NCI-H1436 treated with DMSO at 0.1 percent for 48 hours (cell line): ENCODE results near the gene NELFB.

Experiments
- DNase-seq: peaks from one replicate; lab custom pipeline; 2025; lab: John Stamatoyannopoulos, UW

Gene NELFB

DNA sequence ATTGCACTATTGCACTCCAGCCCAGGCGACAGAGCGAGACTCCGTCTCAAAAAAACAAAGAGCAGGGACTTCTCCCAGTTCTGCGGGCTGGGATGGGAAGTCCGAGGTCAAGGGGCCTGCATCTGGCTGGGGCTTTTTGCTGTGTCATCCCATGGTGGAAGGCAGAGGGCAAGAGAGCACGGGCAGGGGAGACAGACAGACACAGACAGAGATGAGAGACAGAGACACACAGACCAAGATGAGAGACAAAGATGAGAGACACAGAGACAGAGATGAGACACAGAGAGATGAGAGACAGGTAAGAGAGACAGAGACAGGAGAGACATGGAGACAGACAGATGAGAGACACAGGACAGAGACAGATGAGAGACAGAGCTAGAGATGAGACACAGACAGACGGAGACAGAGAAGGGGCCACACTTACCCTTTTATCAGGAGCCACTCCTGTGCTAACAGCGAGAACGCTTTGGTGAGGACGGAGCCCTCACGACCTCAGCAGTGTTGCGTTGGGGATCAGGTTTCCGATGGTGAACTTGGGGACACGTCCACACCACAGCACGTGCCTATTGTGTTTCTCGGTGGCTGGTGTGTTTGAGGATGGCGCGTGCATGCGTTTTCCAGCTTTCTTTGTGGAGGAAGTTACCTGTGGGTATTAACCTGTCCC is 13.5 kb downstream of the NELFB start:
- no peak for DNase-seq

DNA sequence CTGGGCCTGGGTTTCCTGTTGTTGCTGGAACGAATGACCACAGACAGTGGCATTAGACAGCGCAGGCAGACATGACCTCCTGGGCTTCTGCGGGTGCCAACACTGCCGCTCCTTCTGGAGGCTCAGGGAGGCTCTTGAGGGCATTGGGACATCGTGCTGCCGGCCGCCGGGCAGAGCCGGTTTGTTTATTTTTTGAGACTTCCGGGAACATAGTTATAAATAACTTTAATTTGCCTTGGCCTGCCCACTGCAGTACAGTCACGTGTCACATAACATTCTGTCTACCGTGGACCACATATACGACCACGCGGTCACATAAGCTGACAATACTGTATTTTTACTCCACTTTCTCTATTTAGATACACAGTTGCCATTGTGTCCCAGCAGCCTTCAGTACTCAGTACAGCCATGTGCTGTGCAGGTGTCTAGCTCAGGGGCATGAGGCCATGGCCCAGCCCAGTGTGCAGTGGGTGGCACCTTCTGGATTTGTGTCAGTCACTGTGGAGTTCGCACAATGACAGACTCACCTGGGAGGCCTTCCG is 14.2 kb downstream of the NELFB start:
- no peak for DNase-seq

DNA sequence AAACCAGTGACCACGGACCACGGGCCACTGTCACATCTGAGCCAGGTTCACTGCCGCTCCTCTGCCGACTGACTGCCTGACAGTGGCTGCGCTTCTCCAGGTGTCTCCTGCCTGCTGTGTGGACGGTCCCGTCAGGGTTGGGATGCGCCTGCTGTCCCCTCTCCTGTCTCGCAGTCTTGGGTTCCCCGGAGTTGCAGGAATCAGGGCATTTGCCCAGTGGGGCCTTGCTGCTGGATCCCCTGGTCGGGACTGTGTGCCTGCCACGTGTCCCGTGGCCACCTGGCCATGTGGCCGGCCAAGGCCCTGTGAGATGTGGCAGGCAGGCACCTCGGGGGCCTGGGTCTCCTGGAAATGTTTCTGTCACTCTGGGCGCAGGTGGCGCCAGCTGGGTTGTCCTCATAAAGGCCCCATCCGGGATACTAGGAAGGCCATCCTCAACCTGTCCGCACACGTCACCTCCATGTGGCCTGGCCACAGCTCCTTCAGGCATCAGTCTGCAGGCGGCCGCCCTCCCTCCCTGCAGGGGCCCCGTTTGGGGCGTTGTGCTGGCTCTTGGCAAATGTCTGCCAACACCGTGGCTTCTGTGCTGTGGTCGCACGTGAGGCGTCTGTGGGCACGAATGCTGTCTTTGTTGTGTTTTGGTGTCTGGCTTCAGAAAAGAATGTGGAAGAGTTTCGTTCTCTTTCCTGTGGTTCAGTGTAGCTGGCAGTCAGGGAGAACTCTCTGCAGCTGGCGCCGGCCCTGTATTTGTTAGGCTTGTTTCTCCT is 16.0 kb downstream of the NELFB start:
- no peak for DNase-seq

DNA sequence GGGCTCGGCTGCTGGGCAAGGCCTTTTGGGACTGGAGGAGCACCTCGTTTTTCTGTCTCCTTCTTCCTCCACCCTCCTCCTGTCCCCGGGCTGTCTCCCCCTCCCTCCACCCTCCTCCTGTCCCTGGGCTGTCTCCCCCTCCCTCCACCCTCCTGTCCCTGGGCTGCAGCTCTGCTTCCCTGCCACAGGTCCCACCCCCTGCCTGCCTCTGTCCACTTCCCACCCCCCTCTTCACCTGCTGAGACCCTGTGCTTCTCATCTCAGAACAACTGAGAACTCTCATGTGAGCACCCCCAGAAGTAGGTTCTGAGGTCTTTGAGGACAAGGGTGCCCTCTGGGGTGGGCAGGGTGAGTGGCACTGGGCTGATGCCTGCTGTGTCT is 16.6 kb downstream of the NELFB start:
- no peak for DNase-seq

DNA sequence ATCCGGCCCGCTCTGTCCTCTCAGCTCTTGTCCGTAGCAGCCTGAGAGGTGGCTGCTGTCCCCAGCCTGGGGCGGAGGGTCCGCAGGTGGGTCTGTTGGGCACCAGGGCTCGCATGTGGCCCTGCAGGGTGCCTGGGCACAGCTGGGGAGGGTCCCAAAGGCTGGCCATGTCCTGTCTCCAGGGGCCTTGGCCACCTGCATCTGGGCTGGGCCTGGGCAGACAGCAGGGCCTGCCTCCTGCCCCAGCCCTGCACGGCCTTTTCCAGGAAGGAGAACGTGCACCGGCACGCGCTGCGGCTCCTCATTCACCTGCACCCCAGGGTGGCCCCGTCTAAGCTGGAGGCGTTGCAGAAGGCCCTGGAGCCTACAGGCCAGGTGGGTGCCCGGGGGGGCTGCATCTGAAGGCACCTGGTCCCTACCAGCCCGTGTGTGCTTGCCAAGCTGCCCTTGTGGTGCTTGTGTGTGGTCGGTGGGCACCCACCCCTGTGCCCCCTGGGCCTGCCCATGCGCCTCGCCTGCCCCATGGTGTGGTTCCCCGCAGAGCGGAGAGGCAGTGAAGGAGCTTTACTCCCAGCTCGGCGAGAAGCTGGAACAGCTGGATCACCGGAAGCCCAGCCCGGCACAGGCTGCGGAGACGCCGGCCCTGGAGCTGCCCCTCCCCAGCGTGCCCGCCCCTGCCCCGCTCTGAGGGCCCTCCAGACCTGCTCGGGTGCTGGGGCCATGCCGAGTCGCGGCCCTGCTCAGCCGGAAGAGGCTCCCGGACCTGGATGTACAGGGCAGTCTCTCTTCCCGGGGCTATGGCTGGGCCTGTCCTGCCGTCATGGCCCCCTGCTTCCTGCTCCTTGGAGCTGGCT is 17.3 kb downstream of the NELFB start:
- no peak for DNase-seq

DNA sequence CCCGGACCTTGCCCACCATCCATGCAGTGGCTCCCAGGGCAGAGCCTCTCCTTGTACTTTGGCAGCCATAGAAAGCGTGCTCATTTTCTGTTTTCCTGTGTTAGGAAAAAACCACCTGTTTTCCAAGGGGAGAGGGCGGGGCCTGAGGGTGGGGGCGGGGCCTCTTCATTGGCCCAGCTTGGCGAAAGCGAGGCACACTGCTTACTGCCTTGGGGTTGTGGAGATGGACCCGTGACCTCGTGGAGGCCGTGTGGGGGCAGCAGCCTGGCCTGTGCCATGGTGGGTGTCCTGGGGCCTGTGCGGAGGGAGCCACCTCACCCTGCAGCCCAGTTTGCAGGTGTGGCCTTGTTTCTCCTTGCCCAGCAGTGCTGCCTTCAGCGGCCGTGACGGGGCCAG is 18.0 kb downstream of the NELFB start:
- no peak for DNase-seq

DNA sequence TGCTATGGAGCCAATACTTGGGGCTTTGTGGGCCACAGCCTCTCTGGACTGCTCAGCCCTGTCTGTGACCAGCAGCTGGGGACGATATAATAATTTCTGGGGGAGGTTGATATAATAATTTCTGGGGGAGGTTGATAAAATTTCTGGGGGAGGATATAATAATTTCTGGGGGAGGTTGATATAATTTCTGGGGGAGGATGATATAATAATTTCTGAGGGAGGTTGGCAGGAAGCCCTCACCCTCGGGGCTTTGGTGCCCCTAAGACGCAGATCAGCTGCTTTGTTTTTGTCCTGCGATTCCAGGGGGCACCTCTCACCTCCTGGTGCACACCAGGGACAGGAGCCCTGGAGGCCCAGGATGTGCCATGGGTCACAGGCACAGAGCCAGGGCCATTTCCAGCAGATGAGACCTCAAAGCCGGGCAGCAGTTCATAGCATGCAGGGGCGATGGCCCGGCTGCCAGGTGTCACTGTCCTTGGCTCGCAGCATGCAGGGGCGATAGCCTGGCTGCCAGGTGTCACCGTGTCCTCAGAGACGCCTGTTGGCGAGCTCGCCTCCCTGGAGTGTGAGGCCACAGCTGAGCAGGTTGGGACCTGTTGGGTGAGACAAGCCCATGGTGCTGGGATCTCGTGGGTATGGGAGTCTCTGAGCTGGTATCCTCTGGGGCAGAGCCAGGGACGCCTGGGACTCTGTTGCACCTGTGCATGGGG is 18.6 kb downstream of the NELFB start:
- DNase-seq, result no peak

DNA sequence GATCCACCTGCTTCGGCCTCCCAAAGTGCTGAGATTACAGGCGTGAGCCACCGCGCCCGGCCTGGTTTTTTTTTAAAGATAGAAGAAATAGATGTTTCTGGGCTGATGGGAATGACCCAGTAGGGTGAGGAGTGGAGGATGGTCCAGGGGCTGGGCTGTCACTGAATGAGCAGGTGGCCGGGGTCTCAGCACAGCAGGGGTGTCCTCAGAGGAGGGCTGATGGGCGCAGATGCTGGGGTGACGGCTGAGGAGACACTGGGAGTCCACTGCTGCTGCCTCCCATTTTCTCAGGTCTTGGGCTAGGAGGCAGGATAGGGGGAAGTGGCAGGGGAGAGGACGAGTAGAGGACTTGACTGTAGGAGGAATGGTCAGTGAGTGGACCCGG is 20.1 kb downstream of the NELFB start:
- no peak for DNase-seq

DNA sequence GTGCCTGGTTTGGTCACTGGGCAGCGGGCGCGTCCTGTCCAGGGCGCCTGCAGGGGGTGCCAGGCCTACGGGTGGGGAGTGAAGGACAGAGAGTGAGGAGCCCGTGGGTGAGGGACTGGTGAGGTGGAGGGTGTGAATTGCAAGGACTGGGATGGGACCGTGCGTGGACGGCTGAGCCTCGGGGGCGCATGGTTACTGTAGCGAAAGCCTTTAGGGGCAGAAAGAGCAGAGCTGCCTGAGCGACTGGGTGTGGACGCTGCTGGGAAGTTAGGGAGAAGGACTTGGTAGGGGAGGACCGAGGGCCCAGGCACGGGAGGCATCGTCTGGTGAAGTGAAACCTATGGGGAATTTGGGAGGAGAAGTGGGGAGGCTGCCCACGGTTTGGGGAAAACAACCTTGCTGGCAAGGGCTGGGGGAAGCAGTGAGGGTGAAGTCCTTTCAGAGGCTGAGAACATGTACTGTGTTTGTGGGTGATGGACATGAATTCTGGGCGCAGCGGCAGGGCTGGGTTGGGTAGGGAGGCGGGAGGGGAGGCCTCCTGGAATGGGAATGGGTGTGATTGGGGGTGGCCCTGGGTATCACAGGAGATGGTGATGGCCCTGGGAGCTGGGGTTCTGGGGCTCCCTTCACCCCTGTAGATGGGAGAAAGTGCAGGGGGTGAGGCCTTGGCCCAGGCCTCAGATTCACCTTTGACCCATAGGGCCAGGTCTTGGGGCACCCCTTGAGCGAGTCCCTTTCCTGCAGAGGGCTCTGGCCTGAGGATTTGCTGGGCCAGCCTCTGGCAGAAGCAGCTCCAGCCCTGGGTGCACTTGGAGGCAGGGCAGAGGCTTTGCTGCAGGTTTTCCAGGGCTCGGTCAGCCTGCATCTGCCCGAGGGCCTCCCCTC is 20.7 kb downstream of the NELFB start:
- DNase-seq, result no peak

DNA sequence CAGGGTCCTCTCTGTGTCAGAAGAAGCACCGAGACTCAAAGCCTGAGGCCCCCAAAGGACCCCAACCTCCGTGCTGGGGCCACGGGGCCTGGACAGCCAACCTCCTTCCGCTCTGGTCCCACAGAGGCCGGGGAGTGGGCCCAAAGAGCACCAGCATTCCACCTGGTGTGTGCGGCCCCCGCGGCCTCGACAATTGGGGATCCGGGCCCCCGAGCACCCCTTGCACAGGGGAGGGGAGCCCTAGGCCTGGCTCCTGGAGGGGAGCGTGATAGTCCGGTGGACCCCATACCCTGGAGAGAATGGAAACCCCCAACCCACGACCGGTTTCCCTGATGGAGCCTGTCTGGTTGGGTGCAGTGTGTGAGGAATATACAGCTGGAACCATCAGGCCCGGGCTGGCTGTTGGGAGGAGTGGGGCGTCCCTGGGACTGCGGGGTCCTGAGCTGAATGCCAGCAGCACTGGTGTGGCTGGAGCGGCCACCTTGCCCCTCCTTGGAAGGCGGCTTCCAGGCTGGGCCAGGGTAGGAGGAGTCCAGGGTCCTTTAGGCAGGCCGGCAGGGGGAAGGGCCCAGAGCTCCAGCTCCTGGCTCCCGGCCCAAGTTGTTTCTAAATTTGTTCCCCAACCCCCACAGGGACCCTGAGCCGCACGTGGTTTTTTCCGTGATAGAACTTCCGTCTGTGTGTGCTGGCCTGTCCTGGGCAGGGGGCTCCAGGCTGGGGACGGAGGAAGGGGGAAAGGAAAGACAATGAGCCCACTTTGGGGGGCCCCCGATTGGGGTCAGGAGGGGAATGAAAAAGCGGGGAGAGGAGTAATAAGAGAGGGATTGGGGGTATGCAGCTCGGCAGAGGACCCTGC is 21.6 kb downstream of the NELFB start:
- DNase-seq, result no peak

DNA sequence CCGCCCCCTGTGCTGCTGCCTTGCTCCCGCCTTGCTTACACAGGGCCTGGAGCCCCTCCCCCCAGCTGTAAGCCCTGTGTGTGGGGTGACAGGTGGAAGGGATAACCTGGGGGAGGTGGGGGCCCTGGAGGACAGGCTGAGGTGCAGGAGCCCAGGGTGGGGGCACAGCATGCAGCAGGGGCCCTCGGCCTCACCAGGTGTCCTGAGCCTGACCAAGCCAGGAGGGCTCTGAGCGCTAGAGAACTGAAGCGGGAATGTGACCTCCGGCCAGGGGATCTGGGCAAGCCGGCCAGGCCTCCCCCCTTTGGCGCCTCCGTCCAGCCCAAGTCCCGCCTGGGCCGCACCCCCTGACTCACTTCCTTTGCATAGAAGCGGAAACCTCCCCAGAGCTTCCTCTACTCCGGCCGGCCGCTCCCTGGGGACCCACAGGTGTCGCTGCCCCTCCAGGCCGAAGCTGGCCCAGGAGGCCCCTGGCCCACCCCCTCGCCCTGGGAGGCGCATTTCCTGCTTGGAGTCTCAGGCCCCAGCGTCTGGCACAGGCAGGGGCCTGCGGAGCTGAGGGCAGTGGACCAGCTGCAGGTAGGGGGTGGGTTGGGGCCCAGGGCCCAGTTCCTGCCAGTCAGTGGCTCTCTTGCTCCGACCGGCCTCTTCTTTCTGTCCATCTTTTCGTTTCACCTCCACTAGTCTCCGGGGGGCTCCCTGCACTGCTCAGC is 22.4 kb downstream of the NELFB start, which contains the start of gene TOR4A:
TOR4A (plus strand) TSS at position 398 of the 713 bp plus-strand sequence. CDS start 964 bp downstream, outside the sequence.
- no peak for DNase-seq

DNA sequence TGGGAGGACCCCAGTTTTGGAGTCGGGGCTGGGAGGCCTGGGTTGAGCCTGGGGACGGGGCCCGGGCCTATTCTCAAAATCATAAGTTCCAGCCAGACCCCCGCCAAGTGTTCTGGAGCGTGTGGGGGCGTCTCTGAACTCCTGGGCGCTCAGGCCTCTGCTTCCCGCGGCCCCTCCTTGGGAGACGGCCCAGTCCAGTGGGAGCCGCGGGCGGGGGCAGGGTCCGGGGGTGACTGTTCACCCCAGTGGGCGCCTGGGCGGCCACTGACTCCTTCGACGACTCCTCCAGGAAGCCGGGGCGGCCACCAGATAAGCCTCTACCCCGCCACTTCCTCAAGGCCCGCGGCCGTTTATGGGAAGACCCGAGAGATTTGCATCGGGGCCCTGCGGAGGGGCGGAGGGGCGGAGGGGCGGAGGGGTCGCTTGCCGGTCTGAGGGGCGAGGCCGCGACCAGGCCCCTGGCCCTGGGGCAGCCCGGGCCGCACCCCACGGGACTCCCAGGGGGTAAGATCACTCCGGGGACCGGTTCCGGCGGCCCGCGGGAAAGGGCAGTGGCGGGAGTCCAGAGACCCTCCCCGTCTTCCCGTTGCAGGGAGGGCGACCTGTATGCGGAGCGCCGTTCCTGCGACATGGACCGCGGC is 23.1 kb downstream of the NELFB start:
- no peak for DNase-seq

DNA sequence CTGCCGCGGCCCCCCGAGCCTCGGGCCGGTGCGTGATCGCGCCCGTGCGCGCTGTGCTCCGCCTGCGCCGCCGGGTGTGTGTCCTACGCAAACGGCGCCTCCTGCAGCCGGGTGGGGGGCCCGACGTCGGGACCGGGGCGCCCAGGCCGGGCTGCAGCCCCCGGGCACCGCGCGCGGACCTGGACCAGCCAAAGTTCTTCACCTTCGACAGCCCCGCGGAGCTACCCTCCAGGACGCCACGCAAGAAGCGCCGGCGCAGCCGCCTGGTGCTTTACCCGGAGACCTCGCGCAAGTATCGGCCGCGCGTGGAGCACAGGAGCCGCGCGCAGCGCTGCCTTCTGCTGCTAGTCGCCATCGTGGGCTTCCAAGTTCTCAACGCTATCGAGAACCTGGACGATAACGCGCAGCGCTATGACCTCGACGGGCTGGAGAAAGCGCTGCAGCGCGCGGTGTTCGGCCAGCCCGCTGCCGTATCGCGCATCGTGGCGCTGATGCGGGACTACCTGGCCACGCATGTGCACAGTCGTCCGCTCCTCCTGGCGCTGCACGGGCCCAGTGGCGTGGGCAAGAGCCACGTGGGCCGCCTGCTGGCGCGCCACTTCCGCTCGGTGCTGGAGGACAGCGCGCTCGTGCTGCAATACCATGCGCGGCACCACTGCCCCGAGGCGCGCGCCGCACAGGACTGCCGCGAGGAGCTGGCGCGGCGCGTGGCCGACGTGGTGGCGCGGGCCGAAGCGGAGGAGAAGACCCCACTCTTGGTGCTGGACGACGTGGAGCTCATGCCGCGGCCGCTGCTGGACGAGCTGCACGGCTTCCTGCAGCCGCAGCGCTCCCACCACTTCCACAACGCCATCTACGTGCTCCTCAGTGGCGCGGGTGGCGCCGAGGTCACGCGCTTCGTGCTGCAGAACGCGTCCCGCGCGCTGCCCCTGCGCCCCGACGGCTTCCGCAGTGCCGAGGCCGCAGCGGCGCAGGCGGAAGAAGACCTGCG is 23.9 kb downstream of the NELFB start:
- DNase-seq, result no peak

DNA sequence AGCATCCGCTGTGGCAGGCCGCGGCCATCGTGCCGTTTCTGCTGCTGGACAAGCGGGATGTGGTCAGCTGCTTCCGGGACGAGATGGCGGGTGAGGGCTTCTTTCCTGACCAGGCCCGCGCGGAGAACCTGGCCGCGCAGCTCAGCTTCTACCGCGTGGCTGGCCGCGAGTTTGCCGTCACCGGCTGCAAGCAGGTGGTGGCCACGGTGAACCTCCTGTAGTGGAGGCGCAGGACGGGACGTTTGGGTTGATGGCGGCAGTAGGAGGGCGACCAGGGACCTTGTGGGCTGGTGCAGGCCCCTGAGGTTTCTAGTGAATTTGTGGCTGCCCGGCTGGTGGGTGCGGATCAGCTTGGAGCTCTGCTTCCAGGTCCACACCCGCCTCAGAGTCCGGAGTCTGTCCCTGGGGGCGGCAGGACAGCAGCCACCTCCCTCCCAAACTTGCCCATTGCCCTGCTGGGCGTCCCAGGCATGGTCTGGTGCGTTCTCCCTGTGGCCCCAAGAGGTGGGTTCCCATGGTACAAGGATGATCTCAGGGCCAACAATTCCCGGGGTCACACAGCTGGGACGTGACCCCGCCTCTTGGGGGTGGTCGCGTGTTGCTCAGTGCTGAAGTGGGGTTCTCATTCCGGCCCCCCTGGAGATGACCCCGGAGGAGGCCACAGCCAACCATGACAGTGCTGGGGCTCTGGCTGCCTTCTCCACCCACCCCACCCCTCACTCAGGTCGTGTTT is 24.8 kb downstream of the NELFB start:
- no peak for DNase-seq

DNA sequence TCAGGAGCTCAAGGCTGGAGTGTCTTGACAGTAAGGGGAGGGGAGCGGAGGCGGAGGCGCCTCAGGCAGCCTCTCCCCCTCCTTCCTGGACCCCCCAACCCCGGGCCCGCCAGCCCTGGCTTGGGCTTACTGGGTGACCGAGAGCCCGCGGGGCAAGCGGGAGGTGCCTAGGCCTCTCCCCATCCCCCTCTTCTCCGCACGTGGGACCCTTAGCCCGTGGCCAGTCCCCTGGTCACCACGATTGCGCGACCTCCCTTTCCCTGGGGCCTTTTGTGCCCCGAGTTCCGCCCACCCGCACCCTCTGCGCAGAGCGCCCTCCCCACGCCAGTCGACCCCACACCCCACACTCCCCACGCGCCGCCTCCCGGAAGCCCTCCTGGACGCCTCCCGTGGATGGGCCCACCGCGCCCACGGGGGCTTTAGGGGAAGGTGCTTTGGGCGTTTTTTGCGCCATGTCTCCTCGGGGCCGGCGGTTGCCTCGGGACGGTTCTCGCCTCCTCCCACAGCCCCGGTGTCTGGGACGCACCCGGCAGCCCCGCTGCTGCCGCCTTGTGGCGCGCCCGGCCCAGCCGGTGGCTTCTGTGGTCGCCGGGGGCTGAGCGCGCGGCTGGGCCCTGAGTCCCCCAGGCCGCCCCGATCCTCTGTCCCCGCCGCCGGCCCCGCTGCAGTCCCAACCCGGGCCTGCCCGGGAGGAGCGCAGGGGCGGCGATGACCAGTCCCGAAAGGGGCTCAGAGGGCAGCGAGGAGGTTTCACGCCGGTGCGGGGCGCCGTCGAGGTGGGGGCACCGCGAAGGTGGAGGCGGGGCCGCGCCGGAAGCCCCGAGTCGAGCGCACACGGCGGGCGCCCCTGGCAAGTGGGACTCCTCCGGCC is 25.6 kb downstream of the NELFB start:
- DNase-seq, result no peak
